GM12878 (cell line): Measurements from ENCODE around the gene CMSS1. TPM values are rescaled to one million over a fixed set of nuclear protein-coding genes. Genes with fewer than 3 reads are reported as not detected.

Source experiments
- ATAC-seq: fragments of 200-7000 bp; cut with Tn5 transposase; 3 replicates; pipeline ENCODE4 v1.9.1; 2020; ENCODE audit warnings: mild to moderate bottlenecking, moderate library complexity
- BruUV-seq: library from RNA; stranded (reverse); fragments of 400-500 nt; replicated peaks from 2 replicates; lab custom pipeline; 2021; lab: Mats Ljungman, UMichigan
- CTCF ChIA-PET: fragments of 300-600 bp; sonication (Branson Sonifier 250); formaldehyde crosslinking; extraction: SDS; loops from one replicate; lab custom pipeline; 2021; ENCODE audit warnings: inconsistent platforms; lab: Yijun Ruan, JAX
- POLR2A ChIA-PET: fragments of 350-600 bp; formaldehyde crosslinking; extraction: SDS; loops from one replicate; lab custom pipeline; 2021; ENCODE audit warnings: inconsistent platforms; lab: Charles Lee
- RAD21 ChIA-PET: fragments of 300-600 bp; sonication (Branson Sonifier 250); formaldehyde crosslinking; loops from one replicate; lab custom pipeline; 2023; ENCODE audit warnings: antibody characterized with exemption; ENCODE audit not compliant: unreplicated experiment; lab: Charles Lee
- SMC1A ChIA-PET: fragments of 300-600 bp; sonication (Branson Sonifier 250); formaldehyde crosslinking; loops from one replicate; lab custom pipeline; 2023; ENCODE audit not compliant: unreplicated experiment, uncharacterized antibody; lab: Charles Lee
- DNase-seq: peaks from one replicate; pipeline ENCODE4 v3.0.0-alpha.2; 2011; ENCODE audit warnings: low read depth, low spot score
- FAIRE-seq: peaks from 3 replicates; lab custom pipeline; 2011; peaks lifted over from hg19 to GRCh38; lab: Jason Lieb, UNC
- H2AFZ ChIP-seq: 2 replicates; pipeline ENCODE4 v1.6.0; 2011; ENCODE audit warnings: low read depth, low read length, control low read depth; ENCODE audit not compliant: control insufficient read depth
- H3K27ac ChIP-seq: 2 replicates; pipeline ENCODE4 v1.5.1; 2011; ENCODE audit warnings: control low read depth; ENCODE audit not compliant: control insufficient read depth, insufficient read depth
- H3K27me3 ChIP-seq, 2 experiments: replicated peaks in 1 of 2; 2 replicates each; pipeline versions ENCODE4 v1.6.0 to v1.6.1; 2011; ENCODE audit warnings: low read length in 1 of 2; ENCODE audit not compliant: control insufficient read depth in 2 of 2, insufficient read depth in 2 of 2
- H3K36me3 ChIP-seq, 2 experiments: 2 replicates each; pipeline ENCODE4 v1.5.1; 2011; ENCODE audit warnings: low read length in 1 of 2; ENCODE audit not compliant: control insufficient read depth in 2 of 2, insufficient read depth in 2 of 2
- H3K4me1 ChIP-seq: 2 replicates; pipeline ENCODE4 v1.6.1; 2011; ENCODE audit warnings: mild to moderate bottlenecking, low read length, moderate library complexity, mixed read lengths; ENCODE audit not compliant: control insufficient read depth, insufficient read depth
- H3K4me2 ChIP-seq: 2 replicates; pipeline ENCODE4 v1.6.0; 2011; ENCODE audit warnings: control low read depth; ENCODE audit not compliant: control insufficient read depth, insufficient read depth
- H3K4me3 ChIP-seq: fragments of 200-600 bp; sonication (generic); 2 replicates; pipeline ENCODE4 v1.5.1; 2016
- H3K79me2 ChIP-seq: 2 replicates; pipeline ENCODE4 v1.6.0; 2011; ENCODE audit warnings: low read length; ENCODE audit not compliant: control insufficient read depth, insufficient read depth
- H3K9ac ChIP-seq: 2 replicates; pipeline ENCODE4 v1.8.0; 2011; ENCODE audit warnings: low read length, control low read depth, mixed read lengths; ENCODE audit not compliant: control insufficient read depth, insufficient read depth
- H3K9me3 ChIP-seq: replicated peaks from 3 replicates; pipeline ENCODE4 v1.5.1; 2011; ENCODE audit warnings: mild to moderate bottlenecking, low read length; ENCODE audit not compliant: control insufficient read depth, insufficient read depth
- H4K20me1 ChIP-seq: 2 replicates; pipeline ENCODE4 v1.6.0; 2011; ENCODE audit not compliant: control insufficient read depth, insufficient read depth
- BACH1 ChIP-seq: fragments of 450-650 bp; IDR thresholded peaks from 2 replicates; pipeline ENCODE4 v1.6.1; 2017; ENCODE audit warnings: mild to moderate bottlenecking, borderline replicate concordance
- DPF2 ChIP-seq: fragments of 450-650 bp; IDR thresholded peaks from 2 replicates; pipeline ENCODE4 v1.6.1; 2017; ENCODE audit warnings: mild to moderate bottlenecking
- IKZF1 ChIP-seq: fragments of 450-650 bp; conservative IDR thresholded peaks from 2 replicates; pipeline ENCODE4 v1.6.1; 2017; ENCODE audit warnings: antibody characterized with exemption, mild to moderate bottlenecking
- IKZF2 ChIP-seq, 2 experiments: fragments of 450-650 bp; IDR thresholded peaks; 2 replicates each; pipeline ENCODE4 v1.6.1; 2017; ENCODE audit warnings: mild to moderate bottlenecking in 2 of 2, moderate library complexity in 2 of 2
- MTA2 ChIP-seq: fragments of 450-650 bp; IDR thresholded peaks from 2 replicates; pipeline ENCODE4 v1.6.1; 2016; ENCODE audit warnings: low read depth, mild to moderate bottlenecking, moderate library complexity
- NR2C1 ChIP-seq: fragments of 450-650 bp; IDR thresholded peaks from 2 replicates; pipeline ENCODE4 v1.6.1; 2017; ENCODE audit warnings: antibody characterized with exemption, mild to moderate bottlenecking, moderate library complexity
- RBBP5 ChIP-seq: fragments of 200-600 bp; sonication (generic); conservative IDR thresholded peaks from 2 replicates; pipeline ENCODE4 v1.6.1; 2016
- SP1 ChIP-seq: IDR thresholded peaks from one replicate; pipeline ENCODE4 v1.6.1; 2011; ENCODE audit warnings: low read depth, low read length
- TCF12 ChIP-seq: IDR thresholded peaks from 2 replicates; pipeline ENCODE4 v1.6.1; 2011; ENCODE audit warnings: low read depth, mild to moderate bottlenecking, low read length
- WGBS: methylation state at CpG from one replicate; pipeline ENCODE4 v1.1.6; 2016; ENCODE audit warnings: low lambda C conversion rate; ENCODE audit not compliant: insufficient replicate concordance, insufficient coverage; ENCODE audit errors: missing lambda C conversion rate; 5-methylcytosine and 5-hydroxymethylcytosine counted together
- in situ Hi-C: fragments of 300-500 bp; cut with MboI; formaldehyde crosslinking; loops from 9 replicates; pipeline ENCODE4 v1.14.3; 2018; ENCODE audit warnings: mixed read lengths
- intact Hi-C: fragments of 100-400 bp; cut with micrococcal nuclease; formaldehyde crosslinking; loops from one replicate; pipeline ENCODE4 v1.14.2; 2022; ENCODE audit not compliant: unreplicated experiment
- polyA plus RNA-seq, 11 experiments: library from polyadenylated mRNA; depleted of rRNA in 4 of 11; unstranded in 6 of 11; stranded (reverse) in 5 of 11; fragments of >200 nt; fragmentation: Nextera tagmentation in 4 of 11; fragmentation: Illumina TruSeq in 1 of 11; extraction: Ambion mirVana in 4 of 11; extraction: Trizol in 1 of 11; gene quantifications; 1 replicate in 1 of 11; 2 replicates in 10 of 11; pipeline versions ENCODE4 v1.2.1 to v1.2.3, GENCODE V29; 2011 to 2016; ENCODE audit warnings: inconsistent platforms in 2 of 11, missing spikeins in 2 of 11, low read depth in 1 of 11
- total RNA-seq, 4 experiments: library from RNA; depleted of rRNA in 3 of 4; stranded (reverse); fragments of >200 nt in 3 of 4; fragmentation: Illumina TruSeq in 1 of 4; extraction: Trizol in 1 of 4; gene quantifications; 2 replicates each; pipeline versions ENCODE4 v1.2.1 to v1.2.3, GENCODE V29; 2013 to 2021
- TF ChIP-seq, protein P1 (sequence below): IDR thresholded peaks from 2 replicates; pipeline ENCODE4 v1.6.1; 2012; ENCODE audit warnings: low read length, inconsistent platforms

Gene CMSS1
- total and polyA plus RNA-seq, 10 of the 15 experiments (the other 5 are each of a cell fraction or from before 2014, with no cell fraction given), result 31.0 to 118 (median 70.1) TPM

DNA sequence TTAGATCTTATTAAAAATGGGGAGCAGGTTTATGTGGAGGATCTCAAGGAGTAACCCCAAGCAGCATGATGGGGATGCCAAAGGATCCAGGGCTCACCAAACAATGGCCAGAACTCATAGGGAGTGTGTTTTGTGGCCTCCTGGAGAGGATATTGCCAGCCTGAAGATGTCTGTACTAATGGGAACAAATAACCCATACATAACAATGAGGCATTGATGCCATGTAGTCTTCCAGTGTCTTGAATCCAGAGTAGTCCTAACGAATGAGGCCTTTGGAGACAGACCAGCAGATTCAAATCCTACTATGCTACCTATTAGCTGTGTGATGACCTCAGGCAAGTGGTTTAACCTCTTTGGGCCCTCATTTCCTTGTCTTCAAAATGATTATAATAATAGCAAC lies 45.0 kb upstream of the CMSS1 start:
- intact Hi-C loops, result no loop called here
- Histone ChIP-seq H3K9ac (no peak overlapping the region), H3K4me2 (no peak overlapping the region), H4K20me1 (no peaks in the 10 kb centered on the region), H3K27me3 (no peaks in the 10 kb centered on the region; a peak in 1 of 4 replicates), H3K4me1 (no peaks in the 10 kb centered on the region), H2AFZ (no peak overlapping the region), H3K9me3 (no peaks in the 10 kb centered on the region), H3K36me3 (no peaks in the 10 kb centered on the region), H3K4me3 (no peak overlapping the region), H3K27ac (no peak overlapping the region), H3K79me2 (no peaks in the 10 kb centered on the region)
- ChIA-PET POLR2A (interaction anchor here (1.1 kb wide), 1 partner anchor 148 kb away, joined by 3 read pairs; no protein-coding TSS in a partner anchor), RAD21 (no interaction called here), SMC1A (interaction anchor here (1.1 kb wide), 1 partner anchor 12 kb away, joined by 4 read pairs; no protein-coding TSS in a partner anchor), CTCF (no interaction called here)
- BruUV-seq, result no TSS peak
- FAIRE-seq, result no peak
- in situ Hi-C loops, result loop anchor here (25.0 kb wide), 1 partner anchor 1160 kb away; no protein-coding TSS in a partner anchor
- WGBS, result 0% methylated on average over 1 of the region's 1 CpG
- no peak for ATAC-seq
- DNase-seq, result no peak
- TF ChIP-seq NR2C1 (no peak), RBBP5 (no peak), MTA2 (no peak), DPF2 (no peak), IKZF2 (IDR thresholded peaks at IDR 0.05) (no peak), IKZF1 (no peak), TCF12 (no peak), SP1 (no peak), BACH1 (no peak)
- TF ChIP-seq, protein P1, sequence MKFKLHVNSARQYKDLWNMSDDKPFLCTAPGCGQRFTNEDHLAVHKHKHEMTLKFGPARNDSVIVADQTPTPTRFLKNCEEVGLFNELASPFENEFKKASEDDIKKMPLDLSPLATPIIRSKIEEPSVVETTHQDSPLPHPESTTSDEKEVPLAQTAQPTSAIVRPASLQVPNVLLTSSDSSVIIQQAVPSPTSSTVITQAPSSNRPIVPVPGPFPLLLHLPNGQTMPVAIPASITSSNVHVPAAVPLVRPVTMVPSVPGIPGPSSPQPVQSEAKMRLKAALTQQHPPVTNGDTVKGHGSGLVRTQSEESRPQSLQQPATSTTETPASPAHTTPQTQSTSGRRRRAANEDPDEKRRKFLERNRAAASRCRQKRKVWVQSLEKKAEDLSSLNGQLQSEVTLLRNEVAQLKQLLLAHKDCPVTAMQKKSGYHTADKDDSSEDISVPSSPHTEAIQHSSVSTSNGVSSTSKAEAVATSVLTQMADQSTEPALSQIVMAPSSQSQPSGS, result no peak
